WI38 (cell line): ENCODE data around the gene PHYHD1.

Experiments used
- H3K4me3 ChIP-seq: 2 replicates; pipeline ENCODE4 v1.5.1; 2011; ENCODE audit warnings: low read depth, mild to moderate bottlenecking, control low read depth, low read length
- TF ChIP-seq, protein P1 (sequence below): IDR thresholded peaks from 2 replicates; pipeline ENCODE4 v1.5.1; 2012; ENCODE audit warnings: low read depth, mild to moderate bottlenecking, control low read depth, low read length

The PHYHD1 gene

DNA sequence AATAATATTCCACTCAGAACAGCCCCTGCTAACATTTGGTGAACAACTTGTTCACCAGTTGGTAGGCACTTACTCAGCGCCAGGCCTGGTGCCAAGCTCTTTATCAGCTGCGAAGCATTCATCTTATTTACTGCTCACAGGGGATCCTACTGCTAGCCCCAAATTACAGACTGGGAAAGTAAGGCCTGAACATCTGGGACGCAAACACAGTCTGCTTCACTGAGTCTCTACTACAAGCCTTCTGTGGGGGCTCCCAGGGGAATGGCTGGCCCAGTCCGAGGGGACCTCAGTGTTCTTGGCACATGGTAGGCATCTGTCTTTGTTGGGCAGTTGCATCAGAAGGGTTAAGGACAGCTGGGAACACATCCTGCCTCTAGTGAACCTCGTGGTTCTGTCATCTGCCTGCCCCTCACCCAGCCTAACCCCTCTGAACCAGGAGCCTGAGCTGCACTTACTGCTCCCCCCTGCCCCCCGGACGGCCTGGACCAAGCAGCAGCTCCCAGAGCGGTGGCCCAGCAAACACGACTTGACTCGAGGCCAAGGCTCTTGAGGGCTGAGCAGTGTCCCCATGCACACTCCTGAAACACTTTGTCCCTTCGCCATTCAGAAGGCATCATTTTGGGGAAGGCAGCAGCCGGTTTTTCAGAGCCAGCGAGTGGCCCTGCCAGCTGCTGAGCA, at the start of gene PHYHD1:
Gene PHYHD1, plus strand, starts transcription at position 602 of the 678 bp plus-strand sequence. CDS start 1,342 bp downstream, outside the sequence.
- TF ChIP-seq, protein P1, sequence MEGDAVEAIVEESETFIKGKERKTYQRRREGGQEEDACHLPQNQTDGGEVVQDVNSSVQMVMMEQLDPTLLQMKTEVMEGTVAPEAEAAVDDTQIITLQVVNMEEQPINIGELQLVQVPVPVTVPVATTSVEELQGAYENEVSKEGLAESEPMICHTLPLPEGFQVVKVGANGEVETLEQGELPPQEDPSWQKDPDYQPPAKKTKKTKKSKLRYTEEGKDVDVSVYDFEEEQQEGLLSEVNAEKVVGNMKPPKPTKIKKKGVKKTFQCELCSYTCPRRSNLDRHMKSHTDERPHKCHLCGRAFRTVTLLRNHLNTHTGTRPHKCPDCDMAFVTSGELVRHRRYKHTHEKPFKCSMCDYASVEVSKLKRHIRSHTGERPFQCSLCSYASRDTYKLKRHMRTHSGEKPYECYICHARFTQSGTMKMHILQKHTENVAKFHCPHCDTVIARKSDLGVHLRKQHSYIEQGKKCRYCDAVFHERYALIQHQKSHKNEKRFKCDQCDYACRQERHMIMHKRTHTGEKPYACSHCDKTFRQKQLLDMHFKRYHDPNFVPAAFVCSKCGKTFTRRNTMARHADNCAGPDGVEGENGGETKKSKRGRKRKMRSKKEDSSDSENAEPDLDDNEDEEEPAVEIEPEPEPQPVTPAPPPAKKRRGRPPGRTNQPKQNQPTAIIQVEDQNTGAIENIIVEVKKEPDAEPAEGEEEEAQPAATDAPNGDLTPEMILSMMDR, result no peak
- peak within 1 kb of the TSS; percentile 62 for H3K4me3 ChIP-seq

DNA sequence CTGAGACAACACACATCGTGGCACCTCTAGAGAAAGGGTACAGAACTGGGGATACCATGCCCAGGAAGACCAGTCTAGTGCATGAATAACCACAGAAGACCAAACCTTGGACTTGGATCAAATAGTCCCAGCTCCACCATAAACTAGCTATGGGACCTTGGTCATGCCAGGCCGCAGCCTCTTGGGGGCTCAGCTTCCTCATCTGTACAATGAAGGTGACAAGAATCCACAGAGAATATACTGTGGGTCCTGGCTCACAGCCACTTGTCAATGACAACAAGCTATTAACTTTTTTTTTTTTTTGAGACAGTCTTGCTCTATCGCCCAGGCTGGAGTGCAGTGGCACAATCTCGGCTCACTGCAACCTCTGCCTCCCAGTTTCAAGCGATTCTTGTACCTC, 42.9 kb upstream of the PHYHD1 start:
- TF ChIP-seq, protein P1, result no peak
- no peak overlapping the region for H3K4me3 ChIP-seq

DNA sequence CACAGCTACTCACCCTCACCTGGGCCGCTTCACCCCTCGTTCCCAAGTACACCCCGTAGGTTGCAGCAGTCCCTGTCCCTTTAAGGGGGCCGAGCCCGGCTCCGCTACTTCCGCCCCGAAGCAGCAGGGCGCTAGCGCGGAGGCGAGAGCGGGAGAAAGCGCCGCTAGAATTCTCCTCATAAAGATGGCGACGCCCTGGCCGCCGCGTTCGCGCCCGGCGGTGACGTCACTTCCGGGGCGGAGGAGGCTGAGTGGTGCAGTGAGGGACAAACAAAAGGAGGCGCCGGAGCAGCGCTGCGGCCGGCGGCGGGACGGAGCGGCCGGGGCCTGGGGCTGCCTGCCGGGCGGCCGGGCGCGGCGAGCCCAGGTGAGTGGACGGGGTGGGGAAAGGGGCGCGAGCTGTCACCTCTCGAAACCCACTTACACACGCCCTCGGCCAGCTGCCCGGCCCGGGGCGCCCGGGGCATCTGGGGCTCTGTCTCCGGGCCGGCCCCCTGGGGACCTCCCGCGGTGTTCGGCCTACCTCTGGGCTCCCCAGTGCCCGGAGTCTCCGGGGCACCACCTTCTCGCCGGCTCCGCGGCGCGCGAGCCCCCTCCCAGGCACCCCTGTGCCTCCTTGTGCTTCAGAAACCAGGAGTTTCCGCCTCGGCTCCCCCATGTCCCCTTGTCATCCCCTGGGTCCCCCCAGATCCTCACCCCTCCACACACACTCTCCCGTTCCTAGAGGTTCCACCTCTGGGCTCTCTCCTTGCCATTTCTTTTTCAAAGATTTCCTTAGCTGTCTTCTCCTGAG, 38.7 kb upstream of the PHYHD1 start, which contains the start of the genes KYAT1 and LRRC8A:
Gene KYAT1, minus strand, starts transcription at position 67 of the 793 bp plus-strand sequence. CDS start 36,545 bp downstream, outside the sequence.
Gene LRRC8A, plus strand, starts transcription at position 250 of the 793 bp plus-strand sequence. CDS start 25,032 bp downstream, outside the sequence.
- H3K4me3 ChIP-seq, result peak within 1 kb of the TSS; percentile 98
- TF ChIP-seq, protein P1, result no peak

DNA sequence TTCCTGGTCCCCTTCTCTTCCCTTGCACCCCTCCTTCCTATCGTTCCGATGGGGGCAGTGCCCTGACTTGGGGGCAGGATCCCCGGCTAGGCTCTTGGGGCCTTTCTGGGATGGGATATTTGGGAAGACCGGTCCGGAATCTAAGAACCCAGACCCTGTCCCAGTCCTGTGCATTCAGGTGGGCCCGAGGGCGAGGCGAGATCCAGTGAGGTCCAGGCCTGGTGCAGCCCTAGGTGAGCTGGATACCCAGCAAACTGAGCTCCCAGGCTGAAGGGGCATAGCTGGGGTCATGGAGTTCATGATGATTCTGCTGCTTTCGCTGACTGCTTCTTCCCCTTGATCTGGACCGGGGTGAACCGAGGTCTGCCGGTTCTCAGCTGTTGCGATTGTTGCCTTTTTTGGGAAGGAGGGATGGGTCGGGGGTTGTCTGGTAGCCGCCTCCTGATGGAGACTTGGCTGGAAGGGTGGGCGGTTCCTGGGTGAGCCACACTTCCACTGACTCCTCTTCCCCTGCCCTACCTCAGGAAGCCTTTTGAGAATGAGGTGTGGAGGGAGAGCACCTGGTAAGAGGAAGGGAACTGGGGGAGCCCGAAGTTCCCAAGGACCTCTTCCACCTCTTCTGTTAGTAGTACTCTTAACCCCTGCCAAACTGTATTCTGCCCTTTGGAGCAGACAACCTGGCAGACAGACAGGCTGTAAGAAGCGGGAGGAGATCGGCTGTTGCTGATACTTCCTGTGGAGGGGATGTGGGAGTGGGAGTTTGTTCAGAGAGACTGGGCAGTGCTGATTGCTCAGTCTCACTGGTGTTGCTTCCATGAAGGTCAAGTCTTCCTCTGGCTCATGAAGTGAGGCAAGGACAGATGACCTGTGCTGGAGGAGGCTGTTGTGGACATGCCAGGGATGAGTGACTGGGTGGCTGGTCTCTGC, 37.8 kb upstream of the PHYHD1 start:
- H3K4me3 ChIP-seq, result peak overlapping the region; percentile 98
- TF ChIP-seq, protein P1, result no peak

DNA sequence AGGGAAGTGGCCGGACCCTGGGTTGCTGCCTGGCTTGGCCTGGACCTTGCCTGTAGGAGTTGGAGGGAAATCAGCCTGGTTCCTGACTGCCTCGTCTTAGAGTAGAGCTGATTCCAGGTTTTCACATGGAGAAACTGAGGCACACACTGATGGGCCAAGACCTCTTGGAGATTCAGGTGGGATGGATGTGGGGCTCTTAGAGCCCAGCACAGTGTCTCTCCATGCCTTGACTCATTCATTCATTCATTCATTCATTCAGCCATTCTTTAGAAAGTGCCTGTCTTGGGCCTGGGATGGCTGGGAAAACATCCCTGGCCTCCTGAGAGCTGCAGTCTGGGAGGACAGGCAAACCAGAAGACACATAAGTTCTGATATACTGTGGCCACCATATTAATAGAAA, 36.6 kb upstream of the PHYHD1 start:
- TF ChIP-seq, protein P1, result no peak

DNA sequence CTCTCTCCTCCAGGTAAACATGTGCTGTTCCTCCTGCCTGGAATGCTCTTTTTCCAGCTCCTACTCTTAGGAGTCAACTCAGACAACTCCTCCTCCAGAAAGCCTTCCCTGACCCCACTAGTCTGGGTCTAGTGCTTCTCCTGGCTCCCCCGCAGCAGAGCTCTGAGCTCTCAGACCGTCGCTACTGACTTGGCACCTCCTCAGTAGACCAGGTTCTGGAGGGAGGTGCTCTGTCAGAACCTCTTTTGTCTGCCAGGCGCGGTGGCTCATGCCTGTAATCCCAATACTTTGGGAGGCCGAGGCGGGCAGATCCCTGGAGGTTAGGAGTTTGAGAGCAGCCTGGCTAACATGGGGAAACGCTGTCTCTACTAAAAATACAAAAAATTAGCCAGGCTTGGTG, 35.4 kb upstream of the PHYHD1 start:
- TF ChIP-seq, protein P1, result no peak
- H3K4me3 ChIP-seq, result no peak overlapping the region

More for the DNA sequence above, 36.6 kb upstream of the PHYHD1 start:
- H3K4me3 ChIP-seq, result no peak overlapping the region; the same call in 1 of the 2 replicates
